Mesangial cell (primary cell): ENCODE measurements around the gene FIBCD1. TPM values are rescaled to one million over a fixed set of nuclear protein-coding genes. Genes with fewer than 3 reads are reported as not detected.

Experiments used
- total RNA-seq: library from RNA; depleted of rRNA; stranded (reverse); fragments of >200 nt; gene quantifications from 2 replicates; pipeline ENCODE4 v1.2.3, GENCODE V29; 2015

FIBCD1 gene
- 0.49 and 5.3 TPM in 2 replicates for total RNA-seq

GRCh38 chr9:130938652-130939404 is at the start of gene FIBCD1:
FIBCD1 (minus strand) TSS chr9:130939247; CDS start chr9:130938607, 640 bp downstream.

GRCh38 chr9:130896233-130897014 is 42.6 kb downstream of the FIBCD1 start, which contains the start of gene QRFP:
QRFP (minus strand) TSS chr9:130896812; CDS start chr9:130893838, 2,974 bp downstream.

Other genes starting within 250 kb of the FIBCD1 start
- 12.5 and 35.2 TPM in 2 replicates for gene EXOSC2, start 245.5 kb downstream of the FIBCD1 start, total RNA-seq
- 56.5 and 64.4 TPM in 2 replicates for gene ABL1, start 104.0 kb downstream of the FIBCD1 start, total RNA-seq
- not detected in 2 replicates for gene QRFP, start 42.4 kb downstream of the FIBCD1 start, total RNA-seq
- gene LAMC3, start 69.9 kb upstream of the FIBCD1 start, total RNA-seq, result 1.1 and 1.3 TPM in 2 replicates
- gene AIF1L, start 157.3 kb upstream of the FIBCD1 start, total RNA-seq, result 16.5 and 61.1 TPM in 2 replicates
- gene NUP214, start 186.3 kb upstream of the FIBCD1 start, total RNA-seq, result 29.9 and 31.0 TPM in 2 replicates